Liver (tissue), 9 donors: ENCODE results near the gene SEPTIN3. TPM values are rescaled to one million over a fixed set of nuclear protein-coding genes. Genes with fewer than 3 reads are reported as not detected.

Experiments used
- DNase-seq: peaks from one replicate; pipeline ENCODE4 v3.0.0-alpha.2; 2017; ENCODE audit warnings: low spot score
- H3K27ac ChIP-seq, 2 donors: one replicate each; pipeline ENCODE4 v1.7.0; 2013; ENCODE audit warnings: inconsistent platforms in 2 of 2, low read length in 2 of 2, control low read depth in 1 of 2, low read depth in 1 of 2, mild to moderate bottlenecking in 1 of 2
- H3K27me3 ChIP-seq, 4 donors: one replicate each; pipeline versions ENCODE4 v1.6.1 to v1.7.0; 2013; ENCODE audit warnings: low read length in 3 of 4, inconsistent platforms in 1 of 4, mild to moderate bottlenecking in 1 of 4, moderate library complexity in 1 of 4; ENCODE audit not compliant: control insufficient read depth in 4 of 4, insufficient read depth in 4 of 4
- H3K36me3 ChIP-seq, 4 donors: one replicate each; pipeline versions ENCODE4 v1.6.1 to v1.7.0; 2013; ENCODE audit warnings: low read length in 3 of 4, mild to moderate bottlenecking in 3 of 4, low read depth in 1 of 4, moderate library complexity in 1 of 4; ENCODE audit not compliant: control insufficient read depth in 4 of 4, insufficient read depth in 3 of 4
- H3K4me1 ChIP-seq, 4 donors: one replicate each; pipeline versions ENCODE4 v1.6.1 to v1.7.0; 2013; ENCODE audit warnings: low read length in 3 of 4, mild to moderate bottlenecking in 3 of 4, moderate library complexity in 1 of 4; ENCODE audit not compliant: control insufficient read depth in 4 of 4, insufficient read depth in 4 of 4
- H3K4me3 ChIP-seq, 3 donors: one replicate each; pipeline versions ENCODE4 v1.6.1 to v1.7.0; 2013; ENCODE audit warnings: low read length in 3 of 3, control low read depth in 1 of 3, low read depth in 1 of 3, mild to moderate bottlenecking in 1 of 3
- H3K9ac ChIP-seq, 2 donors: one replicate each; pipeline ENCODE4 v1.7.0; 2013; ENCODE audit warnings: low read length in 2 of 2, mild to moderate bottlenecking in 2 of 2, moderate library complexity in 2 of 2, control low read depth in 1 of 2, low read depth in 1 of 2
- H3K9me3 ChIP-seq, 4 donors: one replicate each; pipeline versions ENCODE4 v1.6.1 to v1.7.0; 2013; ENCODE audit warnings: low read length in 3 of 4; ENCODE audit not compliant: control insufficient read depth in 4 of 4
- FOXA1 ChIP-seq: IDR thresholded peaks from 2 replicates; pipeline ENCODE4 v1.6.1; 2016; ENCODE audit warnings: antibody characterized with exemption
- FOXA2 ChIP-seq: IDR thresholded peaks from 2 replicates; pipeline ENCODE4 v1.6.1; 2016; ENCODE audit warnings: antibody characterized with exemption
- GABPA ChIP-seq, 2 donors: IDR thresholded peaks in 1 of 2; conservative IDR thresholded peaks in 1 of 2; 2 replicates each; pipeline ENCODE4 v1.6.1; 2016; ENCODE audit warnings: antibody characterized with exemption in 2 of 2, mild to moderate bottlenecking in 1 of 2, moderate library complexity in 1 of 2
- HNF4A ChIP-seq, 2 donors: conservative IDR thresholded peaks; 2 replicates each; pipeline ENCODE4 v1.6.1; 2016; ENCODE audit warnings: antibody characterized with exemption in 2 of 2, mild to moderate bottlenecking in 2 of 2
- HNF4G ChIP-seq: IDR thresholded peaks from 2 replicates; pipeline ENCODE4 v1.6.1; 2016; ENCODE audit warnings: antibody characterized with exemption
- JUND ChIP-seq, 2 donors: IDR thresholded peaks; 2 replicates each; pipeline ENCODE4 v1.6.1; 2016; ENCODE audit warnings: antibody characterized with exemption in 2 of 2
- NR2F2 ChIP-seq: IDR thresholded peaks from 2 replicates; pipeline ENCODE4 v1.6.1; 2016; ENCODE audit warnings: antibody characterized with exemption
- RAD21 ChIP-seq, 2 donors: IDR thresholded peaks; 2 replicates each; pipeline ENCODE4 v1.6.1; 2016; ENCODE audit warnings: antibody characterized with exemption in 2 of 2, mild to moderate bottlenecking in 2 of 2
- RXRA ChIP-seq, 2 donors: IDR thresholded peaks; 2 replicates each; pipeline ENCODE4 v1.6.1; 2017 to 2018; ENCODE audit warnings: antibody characterized with exemption in 2 of 2, mild to moderate bottlenecking in 1 of 2
- SP1 ChIP-seq: IDR thresholded peaks from 2 replicates; pipeline ENCODE4 v1.6.1; 2018; ENCODE audit warnings: antibody characterized with exemption, mild to moderate bottlenecking
- TAF1 ChIP-seq: conservative IDR thresholded peaks from 2 replicates; pipeline ENCODE4 v1.6.1; 2016; ENCODE audit warnings: antibody characterized with exemption, mild to moderate bottlenecking
- YY1 ChIP-seq: IDR thresholded peaks from 2 replicates; pipeline ENCODE4 v1.6.1; 2016; ENCODE audit warnings: antibody characterized with exemption, mild to moderate bottlenecking
- WGBS: extraction: QIAGEN DNeasy Blood & Tissue Kit; methylation state at CpG from one replicate; pipeline ENCODE4 v1.1.7; 2013; 5-methylcytosine and 5-hydroxymethylcytosine counted together
- polyA plus RNA-seq, 2 donors: library from polyadenylated mRNA; stranded (reverse) in 1 of 2; unstranded in 1 of 2; fragments of 200-250 nt in 1 of 2; fragments of >200 nt in 1 of 2; fragmentation: Nextera tagmentation in 1 of 2; extraction: Ambion mirVana in 1 of 2; gene quantifications; one replicate each; pipeline versions ENCODE4 v1.2.1 to v1.2.3, GENCODE V29; 2013 to 2015
- total RNA-seq, 2 donors: library from RNA; depleted of rRNA; stranded (reverse); fragments of >200 nt; gene quantifications; one replicate each; pipeline ENCODE4 v1.2.3, GENCODE V29; 2014
- TF ChIP-seq, protein P1 (sequence below): IDR thresholded peaks from 2 replicates; pipeline ENCODE4 v1.6.1; 2016; ENCODE audit warnings: antibody characterized with exemption, mild to moderate bottlenecking
- TF ChIP-seq, protein P2 (sequence below): fragments of 150-350 bp; IDR thresholded peaks from 2 replicates; pipeline ENCODE4 v1.5.1; 2017; ENCODE audit warnings: improper control_type of control experiment, low read depth, low read length; ENCODE audit not compliant: missing input control
- TF ChIP-seq, protein P3 (sequence below): IDR thresholded peaks from 2 replicates; pipeline ENCODE4 v1.6.1; 2016; ENCODE audit warnings: antibody characterized with exemption
- TF ChIP-seq, protein P4 (sequence below): IDR thresholded peaks from 2 replicates; pipeline ENCODE4 v1.6.1; 2016; ENCODE audit warnings: antibody characterized with exemption
- TF ChIP-seq, protein P5 (sequence below): IDR thresholded peaks from 2 replicates; pipeline ENCODE4 v1.6.1; 2016; ENCODE audit warnings: antibody characterized with exemption
- donor health status: healthy.
- donor health status: healthy.
- donor health status: healthy.
- donor health status: healthy.
- donor health status: healthy.

Gene SEPTIN3
- total and polyA plus RNA-seq, 4 donors = under 0.01 to 0.07 (median 0.04) TPM; not detected in 1

DNA sequence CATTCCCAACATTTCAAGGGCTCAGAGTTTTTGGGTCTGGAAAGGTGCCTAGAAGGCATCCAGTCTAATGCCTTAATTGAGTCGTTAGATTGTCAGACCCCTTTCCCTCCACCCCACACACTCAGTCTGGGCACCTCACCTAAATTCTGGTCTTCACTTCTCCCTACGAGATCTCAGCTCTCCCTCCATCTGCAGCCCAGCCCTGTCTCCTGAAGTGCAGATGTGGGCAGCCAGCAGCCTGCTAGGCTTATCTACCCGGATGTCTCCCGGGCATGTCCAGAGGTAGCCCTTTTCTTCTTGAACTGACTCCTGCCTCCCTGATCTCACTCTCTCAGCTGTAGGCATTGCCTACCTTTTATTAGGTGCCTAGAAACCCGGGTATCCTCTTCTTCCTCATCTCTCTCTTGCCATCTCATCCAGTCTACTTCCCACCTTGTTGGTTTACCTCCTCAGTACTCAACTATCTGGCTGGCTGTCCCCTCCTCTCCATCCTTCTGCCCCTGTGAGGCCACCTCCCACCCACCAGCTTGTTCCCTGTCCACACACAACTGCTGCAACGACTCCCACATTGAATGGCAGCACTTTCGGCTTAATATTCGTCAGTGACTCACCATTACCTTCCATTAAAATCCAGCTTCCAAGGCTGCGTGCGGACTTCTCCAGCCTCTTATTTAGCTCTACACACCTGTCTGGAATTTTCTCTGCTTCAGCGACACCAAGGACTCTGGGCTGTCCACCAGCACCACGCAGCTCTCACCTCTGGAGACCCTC lies 6.2 kb downstream of the SEPTIN3 start:
- TF ChIP-seq, protein P1, sequence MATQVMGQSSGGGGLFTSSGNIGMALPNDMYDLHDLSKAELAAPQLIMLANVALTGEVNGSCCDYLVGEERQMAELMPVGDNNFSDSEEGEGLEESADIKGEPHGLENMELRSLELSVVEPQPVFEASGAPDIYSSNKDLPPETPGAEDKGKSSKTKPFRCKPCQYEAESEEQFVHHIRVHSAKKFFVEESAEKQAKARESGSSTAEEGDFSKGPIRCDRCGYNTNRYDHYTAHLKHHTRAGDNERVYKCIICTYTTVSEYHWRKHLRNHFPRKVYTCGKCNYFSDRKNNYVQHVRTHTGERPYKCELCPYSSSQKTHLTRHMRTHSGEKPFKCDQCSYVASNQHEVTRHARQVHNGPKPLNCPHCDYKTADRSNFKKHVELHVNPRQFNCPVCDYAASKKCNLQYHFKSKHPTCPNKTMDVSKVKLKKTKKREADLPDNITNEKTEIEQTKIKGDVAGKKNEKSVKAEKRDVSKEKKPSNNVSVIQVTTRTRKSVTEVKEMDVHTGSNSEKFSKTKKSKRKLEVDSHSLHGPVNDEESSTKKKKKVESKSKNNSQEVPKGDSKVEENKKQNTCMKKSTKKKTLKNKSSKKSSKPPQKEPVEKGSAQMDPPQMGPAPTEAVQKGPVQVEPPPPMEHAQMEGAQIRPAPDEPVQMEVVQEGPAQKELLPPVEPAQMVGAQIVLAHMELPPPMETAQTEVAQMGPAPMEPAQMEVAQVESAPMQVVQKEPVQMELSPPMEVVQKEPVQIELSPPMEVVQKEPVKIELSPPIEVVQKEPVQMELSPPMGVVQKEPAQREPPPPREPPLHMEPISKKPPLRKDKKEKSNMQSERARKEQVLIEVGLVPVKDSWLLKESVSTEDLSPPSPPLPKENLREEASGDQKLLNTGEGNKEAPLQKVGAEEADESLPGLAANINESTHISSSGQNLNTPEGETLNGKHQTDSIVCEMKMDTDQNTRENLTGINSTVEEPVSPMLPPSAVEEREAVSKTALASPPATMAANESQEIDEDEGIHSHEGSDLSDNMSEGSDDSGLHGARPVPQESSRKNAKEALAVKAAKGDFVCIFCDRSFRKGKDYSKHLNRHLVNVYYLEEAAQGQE = no peak
- TF ChIP-seq FOXA2 = no peak
- TF ChIP-seq, protein P2, sequence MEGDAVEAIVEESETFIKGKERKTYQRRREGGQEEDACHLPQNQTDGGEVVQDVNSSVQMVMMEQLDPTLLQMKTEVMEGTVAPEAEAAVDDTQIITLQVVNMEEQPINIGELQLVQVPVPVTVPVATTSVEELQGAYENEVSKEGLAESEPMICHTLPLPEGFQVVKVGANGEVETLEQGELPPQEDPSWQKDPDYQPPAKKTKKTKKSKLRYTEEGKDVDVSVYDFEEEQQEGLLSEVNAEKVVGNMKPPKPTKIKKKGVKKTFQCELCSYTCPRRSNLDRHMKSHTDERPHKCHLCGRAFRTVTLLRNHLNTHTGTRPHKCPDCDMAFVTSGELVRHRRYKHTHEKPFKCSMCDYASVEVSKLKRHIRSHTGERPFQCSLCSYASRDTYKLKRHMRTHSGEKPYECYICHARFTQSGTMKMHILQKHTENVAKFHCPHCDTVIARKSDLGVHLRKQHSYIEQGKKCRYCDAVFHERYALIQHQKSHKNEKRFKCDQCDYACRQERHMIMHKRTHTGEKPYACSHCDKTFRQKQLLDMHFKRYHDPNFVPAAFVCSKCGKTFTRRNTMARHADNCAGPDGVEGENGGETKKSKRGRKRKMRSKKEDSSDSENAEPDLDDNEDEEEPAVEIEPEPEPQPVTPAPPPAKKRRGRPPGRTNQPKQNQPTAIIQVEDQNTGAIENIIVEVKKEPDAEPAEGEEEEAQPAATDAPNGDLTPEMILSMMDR = no peak
- TF ChIP-seq RAD21 (IDR thresholded peaks at IDR 0.05) = no peak
- TF ChIP-seq, protein P3, sequence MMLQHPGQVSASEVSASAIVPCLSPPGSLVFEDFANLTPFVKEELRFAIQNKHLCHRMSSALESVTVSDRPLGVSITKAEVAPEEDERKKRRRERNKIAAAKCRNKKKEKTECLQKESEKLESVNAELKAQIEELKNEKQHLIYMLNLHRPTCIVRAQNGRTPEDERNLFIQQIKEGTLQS = no peak
- no peak for TF ChIP-seq HNF4G
- no peak for TF ChIP-seq NR2F2
- TF ChIP-seq YY1 = no peak
- TF ChIP-seq SP1 = no peak
- no peak for TF ChIP-seq HNF4A (conservative IDR thresholded peaks at IDR 0.05)
- TF ChIP-seq, protein P4, sequence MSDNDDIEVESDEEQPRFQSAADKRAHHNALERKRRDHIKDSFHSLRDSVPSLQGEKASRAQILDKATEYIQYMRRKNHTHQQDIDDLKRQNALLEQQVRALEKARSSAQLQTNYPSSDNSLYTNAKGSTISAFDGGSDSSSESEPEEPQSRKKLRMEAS = no peak
- H3K36me3 ChIP-seq = no peaks in the 10 kb centered on the region
- no peak for DNase-seq
- WGBS = 67% methylated on average over 12 of the region's 12 CpGs
- no peak overlapping the region for H3K9ac ChIP-seq
- H3K4me3 ChIP-seq = no peak overlapping the region
- H3K4me1 ChIP-seq = peaks cover 5 to 6% (median 6%) of the 10 kb centered on the region in 4 donors
- no peak overlapping the region for H3K27ac ChIP-seq
- H3K27me3 ChIP-seq = no peaks in the 10 kb centered on the region
- H3K9me3 ChIP-seq = no peaks in the 10 kb centered on the region

DNA sequence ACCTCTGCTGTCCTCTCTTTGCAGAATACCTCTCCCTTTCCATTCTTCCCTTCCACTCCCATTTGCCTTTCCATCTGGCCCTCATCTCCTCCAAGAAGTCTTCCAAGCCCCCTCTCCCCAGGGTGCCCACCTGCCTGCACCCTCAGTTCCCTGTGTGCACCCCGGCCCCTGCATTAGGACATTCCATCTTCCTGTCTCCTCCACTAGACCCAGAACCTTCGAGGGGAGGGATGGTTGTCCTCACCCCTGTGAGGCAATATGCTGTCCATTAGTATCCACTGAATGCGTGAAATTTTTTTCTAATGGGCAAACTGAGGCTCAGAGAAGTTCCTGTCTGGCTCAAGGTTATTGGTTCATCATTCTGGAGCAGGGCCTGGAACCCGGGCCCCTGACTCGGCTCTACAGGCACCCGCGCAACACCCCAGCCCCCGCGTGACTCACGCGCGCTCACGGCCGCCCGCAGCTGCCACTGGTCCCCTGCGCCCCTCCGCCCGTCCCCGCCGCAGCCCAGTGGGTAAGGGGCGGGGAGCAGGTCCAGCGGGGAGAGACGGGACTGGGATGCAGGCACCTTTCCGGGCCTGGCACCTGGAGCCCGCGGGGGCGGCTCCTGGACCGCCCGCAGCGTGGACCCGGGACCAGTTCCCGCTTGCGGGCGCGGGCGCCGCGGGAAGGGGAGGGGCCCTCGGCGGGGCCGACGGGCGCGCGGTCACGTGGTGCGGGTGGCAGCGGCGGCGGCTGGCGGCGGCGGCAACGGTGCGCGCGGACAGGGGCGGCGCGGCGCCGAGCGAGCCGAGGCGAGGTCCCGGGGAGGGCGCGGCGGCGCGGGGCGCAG lies 7.0 kb downstream of the SEPTIN3 start:
- Histone ChIP-seq H3K4me3 (peak overlapping the region in 1 of 3 donors; percentile 55), H3K4me1 (peaks cover 5 to 6% (median 6%) of the 10 kb centered on the region in 4 donors), H3K27ac (no peak overlapping the region), H3K9me3 (no peaks in the 10 kb centered on the region), H3K27me3 (no peaks in the 10 kb centered on the region), H3K36me3 (no peaks in the 10 kb centered on the region), H3K9ac (no peak overlapping the region)
- WGBS = 3% methylated on average over 72 of the region's 72 CpGs
- no peak for DNase-seq
- no peak for TF ChIP-seq JUND (IDR thresholded peaks at IDR 0.05)
- no peak for TF ChIP-seq HNF4A (conservative IDR thresholded peaks at IDR 0.05)
- no peak for TF ChIP-seq FOXA1
- no peak for TF ChIP-seq FOXA2
- no peak for TF ChIP-seq HNF4G
- TF ChIP-seq, protein P5, sequence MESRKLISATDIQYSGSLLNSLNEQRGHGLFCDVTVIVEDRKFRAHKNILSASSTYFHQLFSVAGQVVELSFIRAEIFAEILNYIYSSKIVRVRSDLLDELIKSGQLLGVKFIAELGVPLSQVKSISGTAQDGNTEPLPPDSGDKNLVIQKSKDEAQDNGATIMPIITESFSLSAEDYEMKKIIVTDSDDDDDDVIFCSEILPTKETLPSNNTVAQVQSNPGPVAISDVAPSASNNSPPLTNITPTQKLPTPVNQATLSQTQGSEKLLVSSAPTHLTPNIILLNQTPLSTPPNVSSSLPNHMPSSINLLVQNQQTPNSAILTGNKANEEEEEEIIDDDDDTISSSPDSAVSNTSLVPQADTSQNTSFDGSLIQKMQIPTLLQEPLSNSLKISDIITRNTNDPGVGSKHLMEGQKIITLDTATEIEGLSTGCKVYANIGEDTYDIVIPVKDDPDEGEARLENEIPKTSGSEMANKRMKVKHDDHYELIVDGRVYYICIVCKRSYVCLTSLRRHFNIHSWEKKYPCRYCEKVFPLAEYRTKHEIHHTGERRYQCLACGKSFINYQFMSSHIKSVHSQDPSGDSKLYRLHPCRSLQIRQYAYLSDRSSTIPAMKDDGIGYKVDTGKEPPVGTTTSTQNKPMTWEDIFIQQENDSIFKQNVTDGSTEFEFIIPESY = no peak
- TF ChIP-seq, protein P1 = no peak
- no peak for TF ChIP-seq RXRA (IDR thresholded peaks at IDR 0.05)
- TF ChIP-seq, protein P3 = no peak
- no peak for TF ChIP-seq GABPA (IDR thresholded peaks at IDR 0.05 in 1 of 2, conservative IDR thresholded peaks at IDR 0.05 in 1 of 2)
- no peak for TF ChIP-seq TAF1
- no peak for TF ChIP-seq RAD21 (IDR thresholded peaks at IDR 0.05)
- TF ChIP-seq SP1 = no peak
- no peak for TF ChIP-seq YY1
